GM10847 (cell line): ENCODE data around the gene NXPE4.

Source experiments
- POLR2A ChIP-seq: IDR thresholded peaks from 2 replicates; pipeline ENCODE4 v1.6.1; 2011; ENCODE audit not compliant: insufficient read length; ENCODE audit errors: extremely low read depth

NXPE4 gene

DNA sequence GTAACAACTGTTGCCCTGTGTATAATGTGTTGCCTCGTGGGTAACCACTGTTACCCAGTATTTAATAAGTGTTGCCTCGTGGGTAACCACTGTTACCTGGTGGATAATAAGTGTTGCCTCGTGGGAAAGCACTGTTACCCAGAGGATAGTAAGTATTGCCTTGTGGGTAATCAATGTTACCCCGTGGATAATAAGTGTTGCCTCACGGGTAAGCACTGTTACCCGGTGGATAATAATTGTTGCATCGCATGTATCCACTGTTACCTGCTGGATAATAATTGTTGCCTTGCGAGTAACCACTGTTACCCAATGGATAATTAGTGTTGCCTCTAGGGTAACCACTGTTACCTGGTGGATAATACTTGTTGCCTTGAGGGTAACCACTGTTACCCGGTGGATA is 17.1 kb upstream of the NXPE4 start:
- TF ChIP-seq POLR2A = no peak

DNA sequence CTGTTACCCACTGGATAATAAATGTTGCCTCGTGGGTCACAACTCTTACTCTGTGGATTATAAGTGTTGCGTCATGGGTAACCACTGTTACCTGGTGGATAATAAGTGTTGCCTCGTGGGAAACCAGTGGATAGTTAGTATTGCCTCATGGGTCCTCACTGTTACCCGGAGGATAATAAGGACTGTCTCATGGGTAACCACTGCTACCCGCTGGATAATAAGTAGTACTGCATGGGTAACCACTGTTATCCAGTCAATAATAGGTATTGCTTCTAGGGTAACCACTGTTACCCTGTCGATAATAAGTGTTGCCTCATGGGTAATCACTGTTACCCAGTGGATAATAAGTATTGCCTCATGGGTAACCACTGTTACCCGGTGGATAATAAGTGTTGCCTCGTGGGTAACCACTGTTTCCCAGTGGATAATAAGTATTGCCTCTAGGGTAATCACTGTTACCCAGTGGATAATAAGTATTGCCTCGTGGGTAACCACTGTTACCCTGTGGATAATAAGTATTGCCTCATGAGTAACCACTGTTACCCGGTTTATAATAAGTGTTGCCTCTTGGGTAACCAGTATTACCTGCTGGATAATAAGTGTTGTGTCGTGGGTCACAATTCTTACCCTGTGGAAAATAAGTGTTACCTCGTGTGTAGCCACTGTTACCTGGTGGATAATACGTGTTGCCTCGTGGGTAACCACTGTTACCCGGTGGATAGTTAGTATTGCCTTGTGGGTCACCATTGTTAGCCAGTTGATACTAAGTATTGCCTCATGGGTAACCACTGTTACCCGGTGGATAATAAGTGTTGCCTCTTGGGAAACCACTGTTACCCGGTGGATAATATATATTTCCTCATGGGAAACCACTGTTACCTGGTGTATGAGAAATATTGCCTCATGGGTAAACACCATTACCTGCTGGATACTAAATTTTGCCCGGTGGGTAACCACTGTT is 15.7 kb upstream of the NXPE4 start:
- no peak for TF ChIP-seq POLR2A

GRCh38 chr11:114610550-114610949 is 15.0 kb upstream of the NXPE4 start:
- no peak for TF ChIP-seq POLR2A

GRCh38 chr11:114609429-114609828 is 13.8 kb upstream of the NXPE4 start:
- TF ChIP-seq POLR2A = no peak

DNA sequence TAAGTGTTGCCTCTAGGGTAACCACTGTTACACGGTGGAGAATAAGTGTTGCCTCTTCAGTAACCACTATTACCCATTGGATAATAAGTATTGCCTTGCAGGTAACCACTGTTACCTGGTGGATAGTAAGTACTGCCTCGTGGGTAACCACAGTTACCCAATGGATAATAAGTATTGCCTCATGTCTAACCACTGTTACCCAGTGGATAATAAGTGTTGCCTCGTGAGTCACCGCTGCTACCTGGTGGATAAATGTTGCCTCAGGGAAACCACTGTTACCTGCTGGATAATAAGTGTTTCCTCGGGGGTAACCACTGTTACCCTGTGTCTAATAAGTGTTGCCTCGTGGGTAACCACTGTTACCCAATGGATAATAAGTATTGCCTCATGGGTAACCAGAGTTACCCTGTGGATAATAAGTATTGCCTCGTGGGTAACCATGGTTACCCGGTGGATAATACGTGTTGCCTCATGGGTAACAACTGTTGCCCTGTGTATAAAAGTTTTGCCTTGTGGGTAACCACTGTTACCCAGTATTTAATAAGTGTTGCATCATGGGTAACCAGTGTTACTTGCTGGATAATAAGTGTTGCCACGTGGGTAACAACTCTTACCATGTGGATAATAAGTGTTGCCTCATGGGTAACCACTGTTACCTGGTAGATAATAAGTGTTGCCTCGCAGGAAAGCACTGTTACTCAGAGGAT is 12.3 kb upstream of the NXPE4 start:
- no peak for TF ChIP-seq POLR2A

- no peak for TF ChIP-seq POLR2A
Measured at GRCh38 chr11:114606003-114606801, 10.6 kb upstream of the NXPE4 start.

GRCh38 chr11:114605370-114605769 is 9.8 kb upstream of the NXPE4 start:
- no peak for TF ChIP-seq POLR2A

DNA sequence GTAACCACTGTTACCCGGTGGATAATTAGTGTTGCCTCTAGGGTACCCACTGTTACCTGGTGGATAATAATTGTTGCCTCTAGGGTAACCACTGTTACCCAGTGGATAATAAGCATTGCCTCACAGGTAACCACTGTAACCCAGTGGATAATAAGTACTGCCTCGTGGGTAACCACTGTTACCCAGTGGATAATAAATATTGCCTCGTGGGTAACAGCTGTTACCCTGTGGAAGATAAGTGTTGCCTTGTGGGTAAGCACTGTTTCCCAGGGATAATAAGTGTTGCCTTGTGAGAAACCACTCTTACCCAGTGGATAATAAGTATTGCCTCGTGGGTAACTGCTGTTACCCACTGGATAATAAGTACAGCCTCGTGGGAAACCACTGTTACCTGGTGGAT is 9.3 kb upstream of the NXPE4 start:
- TF ChIP-seq POLR2A = no peak

GRCh38 chr11:114604179-114604813 is 8.7 kb upstream of the NXPE4 start:
- no peak for TF ChIP-seq POLR2A

GRCh38 chr11:114598461-114598860 is 2.9 kb upstream of the NXPE4 start:
- no peak for TF ChIP-seq POLR2A

- TF ChIP-seq POLR2A = no peak
Measured at GRCh38 chr11:114596175-114596919, 761 bp upstream of the NXPE4 start.

- no peak for TF ChIP-seq POLR2A
Measured at GRCh38 chr11:114594703-114595102, 883 bp downstream of the NXPE4 start.

- TF ChIP-seq POLR2A = no peak
Measured at GRCh38 chr11:114587398-114587953, 8.1 kb downstream of the NXPE4 start.

- TF ChIP-seq POLR2A = no peak
Measured at GRCh38 chr11:114586797-114587196, 8.8 kb downstream of the NXPE4 start.

GRCh38 chr11:114571712-114572111 is 23.9 kb downstream of the NXPE4 start:
- TF ChIP-seq POLR2A = no peak

DNA sequence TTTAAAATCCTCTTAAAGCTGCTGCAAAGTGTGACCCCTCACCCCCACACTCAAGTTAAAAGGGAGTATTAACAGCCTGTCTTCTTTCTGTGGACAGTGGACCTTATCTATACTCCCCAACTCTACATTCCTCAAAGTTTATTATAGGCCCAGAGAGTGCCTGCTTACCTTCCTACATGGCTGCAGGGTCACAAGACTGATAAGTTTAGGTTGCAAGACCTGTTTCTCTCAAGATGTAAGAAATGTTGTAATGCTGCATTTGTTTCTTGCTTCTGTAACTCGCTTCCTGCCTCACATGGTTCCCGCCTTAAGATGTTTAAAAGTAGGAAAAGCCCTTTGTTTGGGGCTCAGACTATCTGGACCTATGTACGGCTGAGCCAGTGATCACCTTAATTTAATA is 25.8 kb downstream of the NXPE4 start:
- no peak for TF ChIP-seq POLR2A
